WERI-Rb-1 (cell line): ENCODE data around the gene ABI2.

Source experiments
- DNase-seq: peaks from one replicate; pipeline ENCODE4 v3.0.0-alpha.2; 2020
- H3K27ac ChIP-seq: fragments of 250-450 bp; sonication (Bioruptor Pico); 2 replicates; pipeline ENCODE4 v1.5.1; 2020; ENCODE audit warnings: mild to moderate bottlenecking, moderate library complexity
- H3K27me3 ChIP-seq: fragments of 250-450 bp; sonication (Bioruptor Pico); 2 replicates; pipeline ENCODE4 v1.5.1; 2021; ENCODE audit warnings: mild to moderate bottlenecking, low read depth, moderate library complexity; ENCODE audit not compliant: insufficient read depth, severe bottlenecking
- H3K36me3 ChIP-seq: fragments of 250-450 bp; sonication (Bioruptor Pico); 2 replicates; pipeline ENCODE4 v1.5.1; 2020; ENCODE audit warnings: mild to moderate bottlenecking, moderate library complexity
- H3K4me3 ChIP-seq: 2 replicates; pipeline ENCODE4 v1.5.1; 2011; ENCODE audit warnings: low read depth, mild to moderate bottlenecking, control low read depth, low read length
- H3K9me3 ChIP-seq: fragments of 250-450 bp; sonication (Bioruptor Pico); 2 replicates; pipeline ENCODE4 v1.5.1; 2021; ENCODE audit warnings: mild to moderate bottlenecking, moderate library complexity; ENCODE audit not compliant: severe bottlenecking
- TF ChIP-seq, protein P1 (sequence below): IDR thresholded peaks from 2 replicates; pipeline ENCODE4 v1.5.1; 2011; ENCODE audit warnings: low read depth, mild to moderate bottlenecking, control low read depth, inconsistent platforms, low read length

ABI2 gene

DNA sequence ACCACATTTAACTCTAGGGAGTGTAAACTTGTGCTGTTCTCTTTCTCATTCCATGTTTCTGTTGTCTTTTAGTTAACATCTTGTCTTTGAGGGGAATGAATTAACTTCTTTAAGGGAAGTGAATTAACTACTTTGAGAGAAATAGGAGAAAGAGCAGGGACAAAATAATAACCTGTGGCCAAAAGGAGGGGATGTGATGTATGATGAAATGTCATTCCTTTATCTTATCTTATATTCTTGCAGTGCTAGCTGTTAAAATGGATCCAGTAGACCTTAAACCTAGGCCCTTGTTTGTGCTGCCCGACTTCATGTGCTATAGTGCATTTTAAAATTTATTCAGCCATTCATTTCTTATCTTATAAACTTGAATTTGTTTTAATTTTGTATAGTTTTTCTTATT lies 18.4 kb downstream of the ABI2 start:
- H3K9me3 ChIP-seq, result no peaks in the 10 kb centered on the region
- H3K27ac ChIP-seq, result no peak overlapping the region
- TF ChIP-seq, protein P1, sequence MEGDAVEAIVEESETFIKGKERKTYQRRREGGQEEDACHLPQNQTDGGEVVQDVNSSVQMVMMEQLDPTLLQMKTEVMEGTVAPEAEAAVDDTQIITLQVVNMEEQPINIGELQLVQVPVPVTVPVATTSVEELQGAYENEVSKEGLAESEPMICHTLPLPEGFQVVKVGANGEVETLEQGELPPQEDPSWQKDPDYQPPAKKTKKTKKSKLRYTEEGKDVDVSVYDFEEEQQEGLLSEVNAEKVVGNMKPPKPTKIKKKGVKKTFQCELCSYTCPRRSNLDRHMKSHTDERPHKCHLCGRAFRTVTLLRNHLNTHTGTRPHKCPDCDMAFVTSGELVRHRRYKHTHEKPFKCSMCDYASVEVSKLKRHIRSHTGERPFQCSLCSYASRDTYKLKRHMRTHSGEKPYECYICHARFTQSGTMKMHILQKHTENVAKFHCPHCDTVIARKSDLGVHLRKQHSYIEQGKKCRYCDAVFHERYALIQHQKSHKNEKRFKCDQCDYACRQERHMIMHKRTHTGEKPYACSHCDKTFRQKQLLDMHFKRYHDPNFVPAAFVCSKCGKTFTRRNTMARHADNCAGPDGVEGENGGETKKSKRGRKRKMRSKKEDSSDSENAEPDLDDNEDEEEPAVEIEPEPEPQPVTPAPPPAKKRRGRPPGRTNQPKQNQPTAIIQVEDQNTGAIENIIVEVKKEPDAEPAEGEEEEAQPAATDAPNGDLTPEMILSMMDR, result no peak
- H3K36me3 ChIP-seq, result peaks cover 3% of the 10 kb centered on the region
- H3K27me3 ChIP-seq, result no peaks in the 10 kb centered on the region
- no peak overlapping the region for H3K4me3 ChIP-seq
- DNase-seq, result no peak

DNA sequence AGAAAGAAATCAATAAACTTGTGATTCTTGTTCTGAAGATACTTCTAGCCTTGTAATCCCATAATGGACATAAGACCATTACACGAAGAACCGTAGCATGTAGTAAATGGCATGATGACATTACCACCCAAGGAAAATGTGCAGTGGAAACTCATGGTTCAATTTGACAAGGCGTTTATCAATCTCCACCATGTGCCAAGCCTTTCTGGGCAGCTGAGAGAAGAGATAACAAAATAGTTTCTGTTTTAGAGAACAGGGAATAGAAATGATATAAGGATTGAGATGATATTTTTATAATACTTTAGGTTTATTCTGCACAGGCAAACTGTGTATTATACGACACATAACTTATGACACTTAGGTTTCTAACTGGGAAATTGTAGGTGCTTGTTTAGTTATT lies 19.2 kb downstream of the ABI2 start:
- no peak for DNase-seq
- Histone ChIP-seq H3K27me3 (no peaks in the 10 kb centered on the region), H3K36me3 (peaks cover 3% of the 10 kb centered on the region), H3K4me3 (no peak overlapping the region), H3K27ac (no peak overlapping the region), H3K9me3 (no peaks in the 10 kb centered on the region)
- TF ChIP-seq, protein P1, result no peak

DNA sequence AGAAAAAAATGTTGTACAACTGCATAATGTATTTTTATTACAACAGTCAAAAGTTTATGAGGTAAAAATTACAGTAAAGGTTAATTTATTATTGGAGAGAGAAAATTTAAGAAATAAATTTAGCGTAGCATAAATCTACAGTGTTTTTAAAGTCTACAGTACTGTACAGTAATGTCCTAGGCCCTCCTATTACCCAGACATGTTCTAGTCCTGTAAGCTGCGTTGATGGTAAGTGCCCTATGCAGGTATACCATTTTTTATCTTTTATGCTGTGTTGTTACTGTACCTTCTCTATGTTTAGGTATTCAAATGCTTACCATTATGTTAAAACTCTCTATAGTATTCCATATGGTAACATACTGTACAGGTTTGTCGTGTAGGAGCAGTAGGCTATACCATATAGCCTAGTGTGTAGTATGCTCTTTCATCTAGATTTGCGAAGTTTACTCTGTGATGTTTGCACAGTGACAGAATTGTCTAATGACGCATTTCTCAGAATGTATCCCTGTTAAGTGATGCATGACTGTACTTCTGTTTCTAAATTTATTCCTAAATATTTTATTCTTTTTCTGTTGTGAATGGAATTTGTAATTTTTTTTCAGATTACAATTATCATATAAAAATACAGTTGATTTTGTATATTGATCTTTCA lies 24.5 kb downstream of the ABI2 start:
- Histone ChIP-seq H3K27me3 (no peaks in the 10 kb centered on the region), H3K4me3 (no peak overlapping the region), H3K9me3 (no peaks in the 10 kb centered on the region), H3K27ac (no peak overlapping the region), H3K36me3 (no peaks in the 10 kb centered on the region; the same call in 1 of the 2 replicates)
- no peak for DNase-seq
- TF ChIP-seq, protein P1, result no peak

DNA sequence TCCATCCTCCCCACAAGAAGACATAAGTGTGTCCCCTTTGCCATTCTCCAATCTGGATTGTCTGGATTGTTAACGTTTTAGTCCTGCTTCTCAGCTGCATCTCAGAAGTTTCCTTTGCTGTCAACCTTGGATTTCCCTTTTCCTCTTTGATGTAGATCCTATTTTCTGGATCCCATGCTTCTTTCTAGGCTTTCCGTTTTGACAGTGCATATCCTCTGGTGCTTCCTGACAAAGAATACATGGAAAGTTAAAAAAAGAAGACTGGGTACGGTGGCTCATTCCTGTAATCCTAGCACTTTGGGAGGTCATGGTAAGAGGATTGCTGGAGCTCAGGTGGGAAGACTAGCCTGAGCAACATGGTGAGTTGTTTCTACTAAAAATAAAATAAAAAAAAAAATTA lies 26.8 kb downstream of the ABI2 start:
- Histone ChIP-seq H3K4me3 (no peak overlapping the region), H3K27ac (no peak overlapping the region), H3K36me3 (no peaks in the 10 kb centered on the region; the same call in none of the 2 replicates), H3K9me3 (no peaks in the 10 kb centered on the region), H3K27me3 (no peaks in the 10 kb centered on the region)
- TF ChIP-seq, protein P1, result no peak
- no peak for DNase-seq

DNA sequence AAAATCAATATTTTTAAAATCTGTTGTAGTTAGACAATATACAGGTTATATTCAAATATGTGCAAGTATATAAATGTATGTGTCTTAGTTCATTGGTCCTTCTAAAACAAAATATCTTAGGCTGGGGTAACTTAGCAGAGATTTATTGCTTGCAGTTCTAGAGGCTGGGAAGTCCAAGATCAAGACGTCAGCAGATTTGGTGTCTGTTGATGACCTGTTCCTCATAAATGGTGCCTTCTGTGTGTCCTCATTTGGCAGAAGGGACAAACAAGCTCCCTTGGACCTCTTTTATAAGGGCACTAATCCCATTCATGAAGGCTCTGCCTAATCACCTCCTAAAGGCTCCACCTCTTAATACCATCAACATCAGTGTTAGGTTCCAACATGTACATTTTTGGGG lies 31.3 kb downstream of the ABI2 start:
- no peaks in the 10 kb centered on the region for H3K9me3 ChIP-seq
- H3K36me3 ChIP-seq, result no peaks in the 10 kb centered on the region; the same call in none of the 2 replicates
- no peaks in the 10 kb centered on the region for H3K27me3 ChIP-seq
- TF ChIP-seq, protein P1, result no peak
- H3K27ac ChIP-seq, result no peak overlapping the region
- no peak overlapping the region for H3K4me3 ChIP-seq
- no peak for DNase-seq
